Islet precursor cell (in vitro differentiated cells): ENCODE results near the gene DAW1.
"Not testable (repeated sequence)": the region's sequence is repeated elsewhere in the genome, so short reads cannot be mapped to it uniquely, and the experiment has no call there.

ENCODE experiments used
- DNase-seq: peaks from one replicate; pipeline ENCODE4 v3.0.0-alpha.2; 2018

DAW1 gene, protein sequence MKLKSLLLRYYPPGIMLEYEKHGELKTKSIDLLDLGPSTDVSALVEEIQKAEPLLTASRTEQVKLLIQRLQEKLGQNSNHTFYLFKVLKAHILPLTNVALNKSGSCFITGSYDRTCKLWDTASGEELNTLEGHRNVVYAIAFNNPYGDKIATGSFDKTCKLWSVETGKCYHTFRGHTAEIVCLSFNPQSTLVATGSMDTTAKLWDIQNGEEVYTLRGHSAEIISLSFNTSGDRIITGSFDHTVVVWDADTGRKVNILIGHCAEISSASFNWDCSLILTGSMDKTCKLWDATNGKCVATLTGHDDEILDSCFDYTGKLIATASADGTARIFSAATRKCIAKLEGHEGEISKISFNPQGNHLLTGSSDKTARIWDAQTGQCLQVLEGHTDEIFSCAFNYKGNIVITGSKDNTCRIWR

DNA sequence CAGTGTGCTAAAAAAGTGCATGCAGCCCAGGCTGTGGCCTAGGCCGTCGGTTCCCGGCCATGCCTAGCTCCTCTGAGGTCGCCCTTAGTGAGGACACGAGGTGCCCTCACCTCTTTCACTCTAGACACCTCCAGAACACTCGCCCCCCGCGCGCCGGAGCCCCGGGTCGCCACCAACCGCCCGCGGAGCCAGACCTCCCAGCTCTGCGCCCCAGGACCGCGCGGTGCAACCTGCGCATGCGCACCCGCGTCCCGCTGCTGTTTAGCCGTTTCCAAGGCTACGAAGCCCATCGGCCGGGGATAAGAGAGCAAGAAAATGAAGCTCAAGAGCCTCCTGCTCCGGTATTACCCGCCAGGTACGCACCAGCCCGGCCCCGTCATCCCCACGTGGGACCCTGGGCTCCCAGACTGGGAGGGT is at the start of gene DAW1:
Gene DAW1, plus strand, starts transcription at position 257 of the 417 bp plus-strand sequence. Its CDS starts 59 bp downstream, at position 316.
- peak; percentile 79 for DNase-seq

DNA sequence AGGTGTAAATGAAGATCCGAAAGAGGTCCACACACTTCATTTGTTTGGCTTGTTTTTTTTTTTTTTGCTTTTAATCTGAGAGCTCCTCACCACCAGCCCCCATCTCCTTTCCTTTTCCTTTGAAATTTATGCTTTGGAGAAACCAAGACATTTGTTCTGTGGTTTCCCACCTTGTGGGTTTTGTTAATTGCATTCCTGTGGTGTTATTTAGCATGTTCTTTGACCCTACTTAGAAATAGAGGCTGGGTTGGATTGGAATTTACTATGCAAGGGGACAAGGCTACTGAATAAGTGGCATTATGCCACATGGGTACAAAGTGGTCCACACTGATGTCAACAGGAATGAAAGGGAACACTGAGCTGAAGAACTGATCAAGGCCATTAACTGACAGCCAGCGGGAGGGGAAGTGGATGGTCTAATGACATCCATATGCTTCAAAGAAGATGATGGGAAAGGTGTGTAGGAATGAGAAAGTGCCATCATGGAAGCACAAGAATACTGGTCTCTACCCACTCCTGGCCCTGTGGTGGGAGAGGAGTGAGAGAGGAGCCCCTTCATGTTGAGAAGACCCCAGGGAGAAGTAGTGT is 48.9 kb upstream of the DAW1 start:
- DNase-seq, result no peak

DNA sequence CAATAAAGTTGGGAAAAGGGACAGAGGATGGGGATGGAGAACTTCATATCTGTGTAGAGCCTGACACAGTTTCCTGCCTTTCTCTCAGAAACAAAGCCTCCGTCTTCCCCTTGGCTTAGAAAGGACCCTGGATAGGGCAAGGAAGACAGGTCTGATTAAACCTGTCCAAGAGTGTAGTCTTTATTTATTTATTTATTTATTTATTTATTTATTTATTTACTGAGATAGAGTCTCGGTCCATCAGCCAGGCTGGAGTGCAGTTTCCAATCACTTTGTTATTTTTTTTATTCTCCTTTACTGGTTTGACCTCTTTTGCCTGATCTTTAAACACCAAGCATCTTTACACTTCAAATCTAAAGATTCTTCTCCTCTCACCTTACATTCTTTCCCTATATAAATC is 47.5 kb upstream of the DAW1 start:
- DNase-seq, result no peak

DNA sequence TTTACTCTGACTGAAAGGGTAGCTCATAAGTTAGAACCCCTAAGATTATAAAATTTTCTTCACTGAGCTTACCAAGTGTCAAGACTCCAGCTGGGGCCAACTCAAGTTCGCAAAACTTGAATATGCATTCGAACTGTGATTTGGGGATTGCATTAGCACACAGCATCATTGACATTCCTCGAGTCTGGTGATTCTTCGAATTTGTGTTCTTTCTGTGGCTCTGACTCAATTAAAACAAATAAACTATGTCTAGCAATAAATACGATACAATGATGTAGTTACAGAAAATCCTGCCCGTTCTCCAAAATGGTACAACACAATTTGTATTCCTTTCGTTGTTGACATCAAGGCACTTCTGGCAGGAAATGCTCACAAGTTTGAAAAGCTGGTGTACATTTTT is 46.7 kb upstream of the DAW1 start:
- DNase-seq, result no peak

DNA sequence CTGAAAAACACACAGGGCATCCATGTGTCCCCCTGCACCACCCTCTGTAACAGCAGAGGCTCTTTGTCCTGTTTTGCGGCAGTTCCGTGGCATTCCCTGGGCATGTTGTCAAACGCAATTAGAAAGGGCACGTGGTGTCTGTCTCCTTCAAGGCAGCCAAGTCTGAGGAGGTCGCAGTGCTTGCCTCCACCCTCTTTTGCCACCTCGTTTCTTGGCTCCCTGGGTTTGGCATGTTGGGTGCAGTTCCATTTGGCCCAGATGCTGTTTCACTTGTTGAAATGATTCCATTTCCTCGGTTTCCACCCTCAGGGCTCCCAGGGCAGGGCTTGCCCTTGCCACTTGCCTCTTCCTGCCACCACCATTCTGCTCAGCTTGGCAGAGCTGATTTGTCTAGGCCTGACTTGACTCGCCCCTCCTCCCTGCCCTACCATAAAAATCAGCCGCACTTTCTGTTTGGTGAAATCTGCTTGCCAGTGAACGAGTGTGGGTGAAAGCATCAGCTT is 45.4 kb upstream of the DAW1 start:
- DNase-seq, result no peak

DNA sequence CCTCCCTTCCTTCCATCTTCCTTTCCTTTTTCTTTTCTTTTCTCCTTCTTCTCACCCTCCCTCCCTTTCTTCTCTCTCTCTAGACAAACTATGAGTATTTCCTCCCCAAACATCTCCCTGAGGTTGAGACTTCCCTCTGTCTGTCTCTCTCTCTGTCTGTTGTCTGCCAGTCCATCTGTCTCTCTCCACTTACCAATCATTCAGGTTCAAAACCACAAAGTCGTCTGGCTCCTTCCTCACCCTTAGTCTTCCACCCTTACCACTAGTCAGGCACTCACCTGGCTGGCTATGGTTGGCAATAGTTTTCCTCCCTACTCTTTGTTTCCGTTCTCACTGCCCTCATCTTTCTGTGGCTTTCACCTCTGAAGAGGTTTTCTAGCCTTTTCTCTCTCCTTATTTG is 44.9 kb upstream of the DAW1 start:
- no peak for DNase-seq

DNA sequence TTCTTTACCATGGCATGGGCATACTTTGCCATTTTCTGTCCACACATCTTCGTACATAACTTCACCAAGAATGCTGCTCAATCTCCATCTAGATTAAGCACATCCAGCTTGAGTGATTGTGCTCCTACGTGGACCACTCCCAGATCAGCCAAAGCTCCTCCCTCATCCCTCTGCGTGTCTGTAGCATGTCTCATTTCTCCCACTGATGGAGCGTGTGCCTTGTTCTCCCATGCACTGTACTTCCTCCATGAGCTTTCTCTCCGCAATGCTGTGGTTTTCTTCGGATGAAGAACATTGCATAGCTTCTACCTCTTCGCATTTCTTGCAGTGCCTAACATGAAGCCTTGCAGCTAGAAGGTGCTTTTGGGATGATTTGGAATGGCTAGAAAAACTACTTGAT is 44.3 kb upstream of the DAW1 start:
- no peak for DNase-seq

DNA sequence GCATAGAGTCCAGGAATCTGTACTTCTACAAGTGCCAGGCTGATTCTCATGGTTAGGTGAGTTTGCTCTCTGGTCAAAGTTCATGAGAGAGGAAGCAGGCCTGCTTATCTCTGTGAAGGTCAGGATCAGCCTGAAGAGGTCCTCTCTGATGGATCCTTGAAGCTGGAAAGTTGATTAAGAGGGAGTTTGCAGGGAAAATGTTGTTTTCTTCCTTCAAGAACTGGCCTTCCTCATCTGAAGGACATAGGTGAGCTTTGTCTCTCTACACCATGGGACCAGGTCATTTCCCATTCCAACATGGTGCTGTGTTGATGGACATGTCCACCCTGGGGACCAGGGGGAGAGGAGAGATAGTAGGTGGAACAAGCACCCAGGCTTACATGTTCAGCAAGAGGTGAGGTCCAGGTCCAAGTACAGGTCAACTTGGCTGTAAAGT is 42.9 kb upstream of the DAW1 start:
- no peak for DNase-seq

DNA sequence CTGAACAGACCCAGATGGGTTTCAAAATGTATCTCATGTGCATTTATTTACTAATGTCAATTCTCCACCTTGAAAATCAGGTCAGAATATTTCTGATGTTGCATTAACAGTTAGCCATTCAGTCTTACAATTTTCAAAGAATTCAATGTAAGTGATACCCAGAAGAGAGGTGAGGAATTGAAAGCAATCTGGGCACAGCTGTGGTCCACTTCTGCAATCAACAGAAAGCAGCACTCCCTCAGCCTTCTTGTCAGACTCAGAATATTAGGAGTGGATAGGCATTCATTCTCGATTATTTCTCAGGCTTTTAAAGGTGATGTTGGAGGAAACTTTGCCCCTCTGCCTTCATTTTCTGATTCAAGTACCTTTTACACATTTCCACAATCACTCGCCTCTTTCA is 42.1 kb upstream of the DAW1 start:
- DNase-seq, result no peak

DNA sequence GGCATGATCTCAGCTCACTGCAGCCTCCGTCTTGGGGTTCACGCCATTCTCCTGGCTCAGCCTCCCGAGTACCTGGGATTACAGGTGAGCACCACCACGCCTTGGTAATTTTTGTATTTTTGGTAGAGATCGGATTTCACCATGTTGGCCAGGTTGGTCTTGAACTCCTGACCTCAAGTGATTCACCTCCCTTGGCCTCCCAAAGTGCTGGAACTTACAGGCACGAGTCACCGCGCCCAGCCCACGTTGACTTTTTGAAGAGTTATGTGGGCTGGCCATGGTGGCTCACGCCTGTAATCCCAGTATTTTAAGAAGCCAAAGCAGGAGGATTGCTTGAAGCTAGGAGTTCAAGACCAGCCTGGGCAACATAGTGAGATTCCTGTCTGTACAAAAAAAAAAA is 37.0 kb upstream of the DAW1 start:
- DNase-seq, result no peak

DNA sequence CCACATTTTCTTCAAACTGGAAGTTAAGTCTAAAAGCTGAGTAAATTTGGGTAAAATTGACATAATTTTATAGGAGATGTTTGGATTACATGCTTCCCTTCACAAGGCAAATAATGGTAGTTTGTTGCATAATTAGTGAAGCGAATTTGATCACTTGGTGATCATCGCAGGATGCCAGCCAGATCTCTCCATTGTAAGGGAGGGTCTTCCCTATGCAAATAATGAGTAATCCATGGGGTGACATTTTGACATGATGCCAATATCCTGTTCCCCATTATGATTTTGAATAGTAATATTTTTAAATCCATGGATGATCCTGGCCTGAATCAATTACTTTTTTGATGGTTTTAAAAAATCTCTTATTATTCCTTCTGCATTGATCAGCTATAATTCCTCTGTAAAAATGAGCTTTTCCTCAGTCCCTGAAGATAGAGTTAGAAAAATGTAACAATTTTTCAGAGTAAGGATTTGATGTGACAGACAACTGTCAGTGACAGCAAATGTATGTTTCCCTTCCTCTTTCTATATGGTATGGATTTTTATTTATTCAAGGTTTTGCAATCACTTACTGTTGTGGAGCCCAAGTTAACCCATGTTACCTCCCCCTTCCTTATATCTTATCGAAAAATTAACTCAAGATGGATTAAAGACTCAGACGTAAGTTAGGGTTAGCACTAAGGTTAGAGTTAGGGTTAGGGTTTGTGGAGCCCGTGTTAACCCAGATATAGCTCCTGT is 36.3 kb upstream of the DAW1 start:
- no peak for DNase-seq

DNA sequence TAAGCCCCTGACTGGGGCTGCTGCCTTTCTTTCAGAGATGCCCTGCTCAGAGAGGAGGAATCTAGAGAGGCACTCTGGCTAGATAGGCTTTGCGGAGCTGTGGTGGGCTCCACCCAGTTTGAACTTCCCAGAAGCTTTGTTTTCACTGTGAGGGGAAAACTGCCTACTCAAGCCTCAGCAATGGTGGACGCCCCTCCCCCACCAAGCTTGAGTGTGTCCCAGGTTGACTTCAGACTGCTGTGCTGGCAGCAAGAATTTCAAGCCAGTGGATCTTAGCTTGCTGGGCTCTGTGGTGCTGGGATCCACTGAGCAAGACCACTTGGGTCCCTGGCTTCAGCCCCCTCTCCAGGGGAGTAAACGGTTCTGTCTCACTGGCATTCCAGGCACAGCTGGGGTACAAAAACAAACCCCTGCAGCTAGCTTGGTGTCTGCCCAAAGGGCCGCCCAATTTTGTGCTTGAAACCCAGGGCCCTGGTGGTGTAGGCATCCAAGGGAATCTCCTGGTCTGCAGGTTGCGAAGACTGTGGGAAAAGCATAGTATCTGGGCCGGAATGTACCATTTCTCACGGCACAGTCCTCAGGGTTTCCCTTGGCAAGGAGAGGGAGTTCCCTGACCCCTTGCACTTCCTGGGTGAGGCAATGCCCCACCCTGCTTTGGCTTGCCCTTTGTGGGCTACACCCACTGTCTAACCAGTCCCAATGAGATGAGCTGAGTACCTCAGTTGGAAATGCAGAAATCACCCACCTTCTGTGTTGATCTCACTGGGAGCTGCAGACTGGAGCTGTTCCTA is 31.9 kb upstream of the DAW1 start:
- not testable (repeated sequence) for DNase-seq

DNA sequence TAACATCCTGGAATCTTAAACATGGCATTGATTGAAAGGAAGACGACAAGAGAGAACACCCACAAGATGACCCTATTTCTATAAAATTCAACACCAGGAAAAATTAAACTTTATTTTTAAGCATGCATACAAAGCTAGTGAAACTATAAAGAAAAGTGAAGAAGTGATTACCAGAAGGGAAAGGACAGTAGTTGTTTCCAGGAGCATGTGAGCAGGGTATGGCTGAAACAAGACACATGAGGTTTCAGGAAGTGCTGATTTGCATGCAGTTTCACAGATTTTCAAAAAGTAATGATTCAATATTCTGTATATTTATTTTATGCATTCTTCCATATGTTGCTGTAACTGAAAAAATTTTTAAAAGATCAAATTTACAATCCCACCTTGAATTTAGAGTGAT is 24.6 kb upstream of the DAW1 start:
- no peak for DNase-seq

DNA sequence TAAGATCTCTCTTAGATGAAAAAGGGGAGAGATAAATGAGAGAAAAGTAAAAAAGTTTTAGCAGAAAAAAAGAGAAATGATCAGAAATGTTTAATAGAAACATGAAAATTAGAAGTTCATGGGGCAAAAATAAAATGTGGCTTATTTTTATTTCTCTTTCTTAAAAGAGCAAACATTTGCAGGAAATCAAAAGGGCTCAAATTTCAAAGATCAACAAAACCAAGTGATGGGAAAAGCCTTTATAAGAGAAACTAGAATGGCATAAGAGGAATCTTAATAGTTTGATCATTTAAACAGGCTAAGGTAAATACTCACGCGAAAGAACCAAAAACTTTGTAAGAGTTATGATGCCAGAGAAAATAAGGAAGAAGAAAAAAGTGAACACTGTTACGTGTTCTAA is 23.3 kb upstream of the DAW1 start:
- DNase-seq, result no peak

DNA sequence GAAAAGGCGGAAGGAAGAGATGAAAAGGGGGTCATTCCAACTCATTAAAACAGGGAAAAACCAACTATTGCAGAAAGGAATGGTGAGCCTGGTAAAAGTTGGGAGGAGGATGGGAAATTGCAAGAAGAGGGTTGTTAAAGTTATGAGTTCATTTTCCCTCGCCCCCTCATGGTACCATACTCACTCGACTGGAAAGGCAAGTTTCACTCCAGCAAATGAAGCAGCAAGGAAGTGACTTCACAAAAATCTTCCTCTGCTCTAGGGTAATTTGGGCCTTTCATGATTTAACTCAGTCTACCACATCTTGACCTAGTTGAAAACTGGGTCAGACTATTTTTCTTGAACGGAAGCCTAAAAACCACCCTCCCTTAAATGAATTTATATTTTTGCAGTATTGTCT is 22.8 kb upstream of the DAW1 start:
- no peak for DNase-seq

DNA sequence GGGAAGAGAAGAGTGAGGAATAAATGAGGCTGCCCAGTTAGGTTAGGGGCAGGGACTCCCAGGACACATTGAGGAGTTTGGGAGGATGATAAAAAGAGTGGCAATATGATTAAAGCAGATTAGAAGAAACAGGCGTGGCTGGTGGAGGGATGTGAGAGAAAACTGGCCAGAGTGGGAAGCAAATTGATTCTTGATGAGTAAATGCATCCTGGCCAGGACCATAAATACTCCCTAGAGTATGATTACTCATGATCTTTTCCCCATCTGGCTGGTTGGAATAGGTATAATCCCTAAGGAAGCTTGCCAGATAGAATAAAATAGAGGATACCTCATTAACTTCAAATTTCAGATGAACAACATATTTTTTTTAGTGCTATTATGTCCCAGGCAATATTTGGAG is 21.5 kb upstream of the DAW1 start:
- no peak for DNase-seq

DNA sequence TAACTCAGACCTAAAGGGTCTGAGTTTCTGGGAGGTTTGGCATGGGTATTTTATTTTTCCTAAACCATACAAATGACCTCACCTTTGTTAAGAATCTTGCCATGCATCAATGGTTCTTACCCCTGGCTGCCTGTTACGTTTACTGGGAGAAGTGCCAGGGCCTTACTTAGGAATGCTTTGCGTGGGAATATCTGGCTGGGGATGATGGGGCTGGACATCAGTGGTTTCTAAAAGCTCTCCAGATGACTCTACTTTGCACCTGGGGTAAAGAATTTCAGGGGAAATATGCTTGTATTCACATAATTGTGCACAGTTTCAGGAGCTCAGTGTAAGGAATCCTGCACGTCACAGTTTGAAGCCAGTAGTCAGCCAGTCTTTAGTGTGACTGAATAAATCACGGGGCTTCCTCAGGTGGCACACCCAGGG is 18.2 kb upstream of the DAW1 start:
- no peak for DNase-seq

DNA sequence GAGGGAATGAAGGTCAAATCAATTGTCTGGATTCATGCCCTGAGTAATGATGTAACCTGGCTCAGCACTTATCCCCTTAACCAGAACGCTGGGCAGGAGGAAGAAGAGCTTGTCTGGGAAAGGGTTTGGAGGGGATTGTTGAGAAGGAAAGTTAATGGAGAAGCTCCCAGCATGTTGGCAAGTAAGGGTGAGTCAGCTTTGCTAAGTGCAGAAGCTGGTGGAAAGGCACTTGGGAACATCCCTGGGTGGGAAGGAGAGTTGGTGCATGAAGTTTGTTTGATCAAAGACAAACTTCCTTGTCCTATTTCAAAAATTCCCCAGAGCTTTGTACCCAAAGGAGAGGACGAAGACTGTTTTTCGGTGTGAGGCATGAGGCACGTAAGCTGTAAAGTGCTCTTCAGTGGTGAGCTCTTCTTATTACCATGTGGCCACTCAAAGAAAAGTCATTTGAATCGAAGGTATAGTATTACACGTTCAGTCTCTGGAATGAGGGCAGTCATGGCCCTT is 17.6 kb upstream of the DAW1 start:
- no peak for DNase-seq

DNA sequence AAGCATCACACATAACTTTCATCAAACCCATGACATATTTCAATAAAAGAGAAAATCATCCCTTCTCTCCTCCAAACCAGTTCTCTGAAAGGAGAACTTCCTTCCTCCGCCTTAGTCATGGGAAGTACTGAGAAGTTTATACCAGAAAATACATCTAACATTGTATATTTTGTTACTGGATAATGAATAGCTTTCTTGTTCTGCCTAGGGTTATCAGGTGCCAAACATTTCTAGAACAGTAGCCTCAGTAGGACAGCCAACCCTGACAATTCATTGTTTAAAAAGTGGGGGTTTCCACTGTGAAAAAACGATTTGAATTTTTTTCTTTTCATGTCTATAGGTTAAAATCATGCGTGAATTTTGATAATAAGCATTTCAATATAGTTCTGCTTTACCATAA is 16.0 kb upstream of the DAW1 start:
- DNase-seq, result no peak

DNA sequence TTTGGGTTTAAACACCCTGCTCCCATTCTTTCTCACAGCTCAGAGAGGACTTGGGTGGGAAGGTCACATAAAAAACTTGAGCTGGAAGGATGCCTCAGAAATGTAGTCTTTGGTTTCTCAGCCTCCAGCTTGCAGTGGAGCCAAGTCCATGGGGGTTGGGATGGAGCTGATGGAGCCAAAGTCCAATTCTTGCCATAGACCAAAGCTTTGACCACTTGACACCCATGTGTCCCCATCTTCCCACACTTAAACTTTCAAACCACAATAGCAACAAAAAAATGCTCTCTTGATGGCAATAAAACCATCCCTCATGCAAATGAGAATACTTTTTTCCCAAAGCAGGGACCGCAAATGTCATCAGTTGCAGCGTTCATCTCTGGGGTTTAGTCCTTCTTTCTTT is 14.7 kb upstream of the DAW1 start:
- DNase-seq, result no peak

DNA sequence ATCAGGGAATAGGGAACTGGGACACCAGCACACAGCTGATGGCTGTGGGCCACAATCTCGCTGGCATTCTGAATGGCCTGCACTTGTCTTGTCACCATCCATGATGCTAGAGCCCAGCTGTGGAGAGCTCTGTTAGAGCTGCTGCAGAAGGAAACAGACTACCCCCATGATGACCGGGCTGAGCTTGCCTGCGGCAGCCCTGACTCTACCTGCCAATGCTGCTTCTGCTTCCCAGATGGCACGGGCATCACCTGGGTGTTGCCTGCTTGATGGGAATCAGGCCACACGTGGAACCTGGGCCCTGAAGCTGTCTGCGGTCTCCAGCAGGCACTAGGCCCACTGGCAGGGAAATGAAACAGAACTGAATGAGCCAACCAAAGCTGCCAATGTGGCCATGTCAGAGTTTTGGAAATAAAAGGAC is 11.2 kb upstream of the DAW1 start:
- no peak for DNase-seq

DNA sequence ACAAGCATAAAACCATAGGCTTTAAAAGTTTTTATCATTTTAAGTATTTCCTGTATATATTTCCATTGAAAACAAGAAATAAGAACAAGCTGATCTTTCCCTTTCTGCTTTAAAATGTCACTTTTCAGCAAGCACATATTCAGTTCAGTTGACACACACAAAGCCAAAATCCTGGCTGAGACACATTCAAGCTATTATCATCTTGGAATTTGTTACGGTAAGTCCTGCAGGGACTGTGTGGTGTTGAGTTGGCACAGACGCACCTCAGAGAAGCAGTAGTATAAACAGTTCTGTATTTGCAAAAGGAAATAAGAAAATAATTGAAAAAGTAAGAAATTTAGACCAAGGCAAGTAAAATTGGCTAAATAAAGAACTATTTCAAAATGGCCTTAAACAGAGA is 10.4 kb upstream of the DAW1 start:
- DNase-seq, result no peak
